Immature natural killer cell (primary cell): ENCODE results near the gene CASK. TPM values are rescaled to one million over a fixed set of nuclear protein-coding genes. Genes with fewer than 3 reads are reported as not detected.

Source experiments
- DNase-seq, 3 donors: peaks; one replicate each; pipeline ENCODE4 v3.0.0; 2022; ENCODE audit warnings: mixed read lengths in 1 of 3
- H3K27ac Mint-ChIP-seq, 6 donors: one replicate each; pipeline ENCODE4 v1.8.0; 2020; ENCODE audit warnings: mixed read lengths in 6 of 6, mild to moderate bottlenecking in 5 of 6, inconsistent platforms in 4 of 6, moderate library complexity in 3 of 6
- H3K27me3 Mint-ChIP-seq, 3 donors: one replicate each; pipeline ENCODE4 v1.8.0; 2020 to 2021; ENCODE audit warnings: low read depth in 3 of 3, mild to moderate bottlenecking in 3 of 3, mixed read lengths in 3 of 3, moderate library complexity in 3 of 3, inconsistent platforms in 1 of 3
- H3K36me3 Mint-ChIP-seq, 3 donors: one replicate each; pipeline ENCODE4 v1.8.0; 2020; ENCODE audit warnings: mixed read lengths in 3 of 3, inconsistent platforms in 2 of 3, mild to moderate bottlenecking in 2 of 3
- H3K4me1 Mint-ChIP-seq, 2 donors: one replicate each; pipeline ENCODE4 v1.8.0; 2020; ENCODE audit warnings: inconsistent platforms in 2 of 2, mild to moderate bottlenecking in 2 of 2, mixed read lengths in 2 of 2, moderate library complexity in 1 of 2
- H3K4me3 Mint-ChIP-seq, 5 donors: one replicate each; pipeline ENCODE4 v1.8.0; 2020; ENCODE audit warnings: mild to moderate bottlenecking in 5 of 5, mixed read lengths in 5 of 5, inconsistent platforms in 3 of 5, moderate library complexity in 3 of 5
- H3K9me3 Mint-ChIP-seq, 6 donors: one replicate each; pipeline ENCODE4 v1.8.0; 2020; ENCODE audit warnings: mild to moderate bottlenecking in 6 of 6, mixed read lengths in 6 of 6, inconsistent platforms in 4 of 6, moderate library complexity in 3 of 6
- polyA plus RNA-seq, 3 donors: library from polyadenylated mRNA; unstranded; fragments of 300-500 nt; fragmentation: Illumina TruSeq; gene quantifications; one replicate each; pipeline ENCODE4 v1.2.3, GENCODE V29; 2021

The CASK gene
- polyA plus RNA-seq, 3 donors from 2014 or later = 3.0 to 7.0 (median 3.2) TPM

DNA sequence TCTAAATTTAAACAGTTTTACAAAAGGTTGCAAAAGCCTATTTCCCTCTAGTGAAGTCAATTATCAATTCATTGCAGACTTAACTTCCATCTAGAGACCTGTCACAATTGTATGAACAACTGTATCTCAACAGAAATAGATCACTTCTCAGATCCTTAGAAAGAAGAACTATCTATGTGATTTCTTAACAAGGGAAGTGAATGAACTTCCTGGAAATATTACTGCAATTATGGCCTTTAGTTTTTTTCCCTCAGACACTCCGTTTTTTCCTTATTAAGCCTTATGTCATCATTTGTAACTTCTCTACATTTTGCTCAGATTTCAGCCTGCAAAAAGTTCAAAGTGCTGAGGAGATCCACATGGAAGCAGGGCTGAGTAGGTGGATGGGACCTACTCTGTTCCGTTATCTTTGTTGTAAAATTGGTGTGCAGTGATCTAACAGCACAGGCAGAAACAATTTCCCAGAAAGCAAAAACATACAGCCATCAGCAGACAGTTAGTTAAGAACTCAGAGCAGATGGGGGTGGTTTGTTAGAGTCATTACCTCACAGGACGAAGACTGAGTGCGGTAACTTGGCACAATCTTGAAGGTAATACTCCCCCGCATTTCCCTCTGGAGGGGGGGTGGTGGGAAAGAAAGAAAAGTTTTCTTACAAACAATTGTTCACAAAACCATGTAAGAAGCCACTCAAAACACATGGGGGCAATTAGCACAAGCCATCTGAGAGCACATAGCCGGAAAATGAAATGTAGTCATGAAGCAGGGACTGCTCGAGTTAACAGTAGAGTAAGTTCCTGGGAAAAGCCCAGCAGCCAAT, 363.9 kb downstream of the CASK start:
- Mint-ChIP-seq H3K36me3 (peaks cover 0 to 2% (median 0%) of the 10 kb centered on the region in 3 donors), H3K27me3 (peaks cover 0 to 7% (median 3%) of the 10 kb centered on the region in 3 donors)

GRCh38 chrX:41558531-41558930, 364.8 kb downstream of the CASK start:
- H3K36me3 Mint-ChIP-seq = peaks cover 0 to 2% (median 0%) of the 10 kb centered on the region in 3 donors
- DNase-seq = peak in 2 of 3 donors; percentile 31 to 38
- H3K9me3 Mint-ChIP-seq = no peaks in the 10 kb centered on the region
- peaks cover 0 to 12% (median 3%) of the 10 kb centered on the region in 3 donors for H3K27me3 Mint-ChIP-seq
- H3K4me3 Mint-ChIP-seq = no peak overlapping the region
- peak overlapping the region in 2 of 6 donors; percentile 18 to 49 for H3K27ac Mint-ChIP-seq
- peaks cover 43 to 54% of the 10 kb centered on the region in 2 donors for H3K4me1 Mint-ChIP-seq

More for the DNA sequence above, 363.9 kb downstream of the CASK start:
- Mint-ChIP-seq H3K9me3 (no peaks in the 10 kb centered on the region), H3K4me3 (peak overlapping the region in 4 of 5 donors; percentile 16 to 60 (median 41)), H3K27ac (peak overlapping the region in 5 of 6 donors; percentile 32 to 83 (median 77)), H3K4me1 (peaks cover 43 to 54% of the 10 kb centered on the region in 2 donors)
- DNase-seq = no peak

DNA sequence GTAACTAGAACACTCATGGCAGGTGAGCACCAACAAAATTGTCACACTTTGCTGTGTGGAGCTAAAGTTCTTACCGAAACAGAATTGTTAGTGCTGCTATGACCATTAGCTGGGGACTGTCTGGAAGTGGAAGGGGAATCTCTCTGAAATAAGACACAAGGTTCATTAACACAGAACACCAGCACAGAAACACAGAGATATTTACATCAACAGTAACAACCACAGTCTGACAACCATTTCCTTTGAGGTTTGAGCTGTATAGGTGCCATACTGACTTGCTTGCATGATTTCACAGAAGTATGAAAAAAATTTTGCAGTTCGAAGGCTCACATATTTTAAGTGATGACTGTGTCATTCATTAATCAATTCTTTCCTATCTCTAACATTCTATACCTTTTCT, 366.4 kb downstream of the CASK start:
- Mint-ChIP-seq H3K4me3 (peak overlapping the region in 3 of 5 donors; percentile 10 to 74 (median 13)), H3K27ac (peak overlapping the region in 5 of 6 donors; percentile 19 to 88 (median 60)), H3K9me3 (no peaks in the 10 kb centered on the region), H3K4me1 (peaks cover 38 to 48% of the 10 kb centered on the region in 2 donors), H3K27me3 (peaks cover 0 to 11% (median 6%) of the 10 kb centered on the region in 3 donors), H3K36me3 (peaks cover 4 to 8% (median 5%) of the 10 kb centered on the region in 3 donors)
- DNase-seq = peak; percentile 60 to 66 (median 66)

GRCh38 chrX:41553688-41554087, 369.7 kb downstream of the CASK start:
- peaks cover 4 to 8% (median 5%) of the 10 kb centered on the region in 3 donors for H3K36me3 Mint-ChIP-seq
- no peak for DNase-seq
- H3K27ac Mint-ChIP-seq = no peak overlapping the region
- no peaks in the 10 kb centered on the region for H3K9me3 Mint-ChIP-seq
- no peak overlapping the region for H3K4me3 Mint-ChIP-seq
- peaks cover 3 to 17% (median 8%) of the 10 kb centered on the region in 3 donors for H3K27me3 Mint-ChIP-seq
- peaks cover 14 to 21% of the 10 kb centered on the region in 2 donors for H3K4me1 Mint-ChIP-seq

DNA sequence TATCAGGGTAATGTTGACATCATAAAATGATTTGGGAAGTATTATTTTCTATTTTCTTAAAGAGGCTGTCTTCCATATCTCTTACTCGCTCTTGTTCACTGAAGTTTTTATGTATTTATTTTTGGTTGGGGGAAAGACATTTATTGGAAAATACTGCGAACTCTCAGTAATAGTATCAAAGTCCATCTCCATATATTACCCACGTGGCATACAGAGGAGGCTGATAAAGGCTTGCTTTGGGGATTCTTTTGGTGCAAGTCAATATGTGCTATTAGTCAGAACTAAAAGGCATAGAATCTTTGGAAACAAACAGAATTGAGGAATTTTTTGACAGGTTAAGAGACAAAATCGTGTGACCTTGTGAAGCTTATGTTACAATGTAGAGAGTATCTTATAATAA, 374.9 kb downstream of the CASK start:
- Mint-ChIP-seq H3K4me1 (no peaks in the 10 kb centered on the region), H3K27me3 (peaks cover 3 to 7% (median 6%) of the 10 kb centered on the region in 3 donors), H3K36me3 (peaks cover 5 to 9% (median 8%) of the 10 kb centered on the region in 3 donors), H3K27ac (no peak overlapping the region), H3K4me3 (no peak overlapping the region), H3K9me3 (no peaks in the 10 kb centered on the region)
- DNase-seq = no peak

DNA sequence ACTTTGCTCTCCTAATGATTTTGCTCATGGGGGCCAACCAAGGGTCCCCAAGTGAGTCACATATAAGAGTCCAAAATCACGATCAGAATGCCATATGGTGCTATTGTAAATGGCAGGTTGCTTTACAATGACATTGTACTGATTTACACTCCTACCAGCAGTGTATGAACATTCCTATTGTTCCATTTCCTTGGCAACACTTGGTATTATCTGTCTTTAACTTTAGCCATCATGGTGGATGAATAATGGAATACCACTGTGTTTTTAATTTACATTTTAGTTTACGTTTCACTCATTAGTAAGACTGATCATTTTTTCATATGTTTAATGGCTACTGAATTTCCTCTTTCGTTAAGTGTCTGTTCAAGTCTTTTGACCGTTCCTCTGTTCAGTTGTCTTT, 379.7 kb downstream of the CASK start:
- Mint-ChIP-seq H3K4me1 (no peaks in the 10 kb centered on the region), H3K4me3 (no peak overlapping the region), H3K9me3 (no peaks in the 10 kb centered on the region), H3K36me3 (peaks cover 0 to 7% (median under 1%) of the 10 kb centered on the region in 3 donors), H3K27ac (no peak overlapping the region), H3K27me3 (peaks cover 0 to 2% (median 0%) of the 10 kb centered on the region in 3 donors)
- no peak for DNase-seq

- Mint-ChIP-seq H3K9me3 (no peaks in the 10 kb centered on the region), H3K27me3 (peaks cover 0 to 2% (median 0%) of the 10 kb centered on the region in 3 donors), H3K36me3 (peaks cover 0 to 3% (median 0%) of the 10 kb centered on the region in 3 donors), H3K4me3 (no peak overlapping the region), H3K4me1 (no peaks in the 10 kb centered on the region), H3K27ac (no peak overlapping the region)
- no peak for DNase-seq
Measured at GRCh38 chrX:41543025-41543424, 380.3 kb downstream of the CASK start.

DNA sequence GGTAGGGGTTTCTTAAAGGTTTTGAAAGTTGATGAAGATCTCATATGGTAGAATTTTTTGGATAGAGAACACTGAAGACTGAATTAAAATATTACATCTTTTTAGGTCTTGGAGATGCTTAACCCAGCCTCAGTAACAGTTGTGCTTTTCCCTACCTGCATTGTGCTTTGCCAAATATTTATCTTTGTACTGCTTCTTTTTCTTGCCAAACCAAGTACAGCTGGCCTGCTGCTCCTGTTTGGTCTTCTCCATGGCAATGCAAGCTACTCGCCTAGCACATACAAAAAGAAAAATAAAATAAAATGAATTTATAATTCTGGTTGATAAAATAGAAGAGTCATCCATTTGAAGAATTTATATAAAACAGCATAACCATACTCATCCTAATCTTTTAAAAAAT, 380.8 kb downstream of the CASK start:
- no peak for DNase-seq
- H3K4me1 Mint-ChIP-seq = no peaks in the 10 kb centered on the region
- H3K27ac Mint-ChIP-seq = no peak overlapping the region
- H3K27me3 Mint-ChIP-seq = peaks cover 0 to 2% (median 0%) of the 10 kb centered on the region in 3 donors
- H3K36me3 Mint-ChIP-seq = peaks cover 0 to 3% (median 0%) of the 10 kb centered on the region in 3 donors
- H3K9me3 Mint-ChIP-seq = no peaks in the 10 kb centered on the region
- no peak overlapping the region for H3K4me3 Mint-ChIP-seq

DNA sequence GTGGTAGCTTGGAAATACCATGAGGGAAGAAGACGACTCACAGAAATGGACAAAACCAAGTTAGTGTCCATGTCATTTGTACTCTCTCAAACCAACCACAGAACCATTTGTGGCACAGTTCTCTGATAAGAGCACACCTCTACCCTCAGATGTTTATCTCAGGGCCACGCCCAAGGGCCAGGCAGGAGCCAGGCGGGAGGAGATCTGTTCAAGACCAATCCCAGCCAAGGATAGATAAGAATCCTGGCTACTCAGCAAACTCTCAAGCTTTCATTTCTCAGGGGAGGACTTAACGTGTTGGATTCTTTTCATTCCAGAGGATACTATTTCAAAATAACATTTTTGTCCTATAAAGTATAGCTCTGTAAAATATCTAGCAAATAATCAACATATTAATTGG, 381.2 kb downstream of the CASK start:
- peaks cover 0 to 3% (median 0%) of the 10 kb centered on the region in 3 donors for H3K36me3 Mint-ChIP-seq
- H3K27me3 Mint-ChIP-seq = peaks cover 0 to 2% (median 0%) of the 10 kb centered on the region in 3 donors
- no peak overlapping the region for H3K4me3 Mint-ChIP-seq
- H3K27ac Mint-ChIP-seq = no peak overlapping the region
- no peaks in the 10 kb centered on the region for H3K9me3 Mint-ChIP-seq
- no peak for DNase-seq
- H3K4me1 Mint-ChIP-seq = no peaks in the 10 kb centered on the region

- Mint-ChIP-seq H3K4me3 (no peak overlapping the region), H3K4me1 (no peaks in the 10 kb centered on the region), H3K27ac (no peak overlapping the region), H3K36me3 (peaks cover 0 to 3% (median 0%) of the 10 kb centered on the region in 3 donors), H3K27me3 (peaks cover 0 to 3% (median 0%) of the 10 kb centered on the region in 3 donors), H3K9me3 (no peaks in the 10 kb centered on the region)
- DNase-seq = no peak
Measured at GRCh38 chrX:41541386-41541785, 382.0 kb downstream of the CASK start.

- Mint-ChIP-seq H3K36me3 (peaks cover 0 to 3% (median 0%) of the 10 kb centered on the region in 3 donors), H3K27ac (no peak overlapping the region), H3K4me3 (no peak overlapping the region), H3K9me3 (no peaks in the 10 kb centered on the region), H3K4me1 (no peaks in the 10 kb centered on the region), H3K27me3 (peaks cover under 1 to 2% (median 2%) of the 10 kb centered on the region in 3 donors)
- no peak for DNase-seq
Measured at GRCh38 chrX:41538707-41539106, 384.6 kb downstream of the CASK start.

- Mint-ChIP-seq H3K4me3 (no peak overlapping the region), H3K9me3 (no peaks in the 10 kb centered on the region), H3K27ac (no peak overlapping the region), H3K36me3 (peaks cover 6 to 12% (median 7%) of the 10 kb centered on the region in 3 donors), H3K27me3 (peaks cover 0 to 7% (median 6%) of the 10 kb centered on the region in 3 donors), H3K4me1 (no peaks in the 10 kb centered on the region)
- DNase-seq = no peak
Measured at GRCh38 chrX:41530085-41530484, 393.3 kb downstream of the CASK start.

GRCh38 chrX:41529221-41529620, 394.1 kb downstream of the CASK start:
- H3K9me3 Mint-ChIP-seq = no peaks in the 10 kb centered on the region
- H3K4me3 Mint-ChIP-seq = no peak overlapping the region
- H3K27me3 Mint-ChIP-seq = peaks cover 0 to 6% (median 6%) of the 10 kb centered on the region in 3 donors
- H3K36me3 Mint-ChIP-seq = peaks cover 6 to 12% (median 7%) of the 10 kb centered on the region in 3 donors
- DNase-seq = no peak
- H3K27ac Mint-ChIP-seq = no peak overlapping the region
- no peaks in the 10 kb centered on the region for H3K4me1 Mint-ChIP-seq

DNA sequence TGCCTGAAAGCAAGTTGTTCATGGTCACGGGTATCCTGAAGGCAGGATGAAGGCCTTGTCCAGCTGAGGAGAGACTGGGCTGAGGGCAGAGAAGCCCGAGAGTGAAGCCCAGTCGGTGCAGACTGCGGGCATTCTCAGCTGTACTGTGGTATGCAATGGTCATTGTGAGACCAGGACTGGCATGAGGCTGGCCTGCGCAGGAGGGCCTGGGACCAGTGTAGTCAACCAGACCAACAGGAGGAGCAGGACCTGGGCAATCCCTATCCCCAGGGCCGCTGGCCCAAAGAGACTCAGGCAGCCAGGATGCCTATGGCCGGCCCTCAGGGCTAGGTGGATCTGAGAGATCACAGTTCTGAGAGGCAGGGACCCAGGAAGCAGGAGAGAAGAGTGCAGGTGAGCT, 394.6 kb downstream of the CASK start:
- Mint-ChIP-seq H3K4me1 (no peaks in the 10 kb centered on the region), H3K9me3 (no peaks in the 10 kb centered on the region), H3K4me3 (no peak overlapping the region), H3K27me3 (peaks cover 0 to 6% (median 5%) of the 10 kb centered on the region in 3 donors), H3K36me3 (peaks cover 6 to 12% (median 7%) of the 10 kb centered on the region in 3 donors), H3K27ac (no peak overlapping the region)
- no peak for DNase-seq
